IMR-90 (cell line): ENCODE measurements around the gene LRRC4C. TPM values are rescaled to one million over a fixed set of nuclear protein-coding genes. Genes with fewer than 3 reads are reported as not detected.

Experiments
- ATAC-seq: fragments of 200-7000 bp; cut with Tn5 transposase; 2 replicates; pipeline ENCODE4 v1.9.1; 2020; ENCODE audit warnings: low read depth, mild to moderate bottlenecking, moderate library complexity
- BruUV-seq: library from RNA; stranded (reverse); fragments of 400-500 nt; replicated peaks from 2 replicates; lab custom pipeline; 2021; lab: Mats Ljungman, UMichigan
- CTCF ChIA-PET: fragments of 300-600 bp; formaldehyde crosslinking; extraction: SDS; loops from one replicate; lab custom pipeline; 2021; ENCODE audit warnings: antibody characterized with exemption; lab: Yijun Ruan, JAX
- POLR2A ChIA-PET: fragments of 300-600 bp; sonication (Branson Sonifier 250); formaldehyde crosslinking; loops from one replicate; lab custom pipeline; 2022; ENCODE audit warnings: antibody characterized with exemption; ENCODE audit not compliant: unreplicated experiment; lab: Charles Lee
- DNase-seq: peaks from one replicate; pipeline ENCODE4 v3.0.0; 2013
- H2AFZ ChIP-seq: replicated peaks from 2 replicates; pipeline ENCODE3; 2013; ENCODE audit warnings: low read length, mild to moderate bottlenecking; ENCODE audit not compliant: poor library complexity
- H2AK5ac ChIP-seq: 2 replicates; pipeline ENCODE4 v1.6.1; 2013; ENCODE audit warnings: low read depth, low read length, inconsistent platforms
- H2AK9ac ChIP-seq: replicated peaks from 2 replicates; pipeline ENCODE3; 2013; ENCODE audit warnings: mild to moderate bottlenecking, low read depth, low read length, moderate library complexity; ENCODE audit not compliant: poor library complexity
- H2BK120ac ChIP-seq: 2 replicates; pipeline ENCODE4 v1.6.1; 2013; ENCODE audit warnings: low read depth, low read length, inconsistent platforms
- H2BK15ac ChIP-seq: 3 replicates; pipeline ENCODE4 v1.6.1; 2013; ENCODE audit warnings: low read depth, low read length, inconsistent platforms
- H2BK20ac ChIP-seq: 2 replicates; pipeline ENCODE4 v1.6.1; 2013; ENCODE audit warnings: low read depth, mild to moderate bottlenecking, inconsistent platforms, low read length, moderate library complexity
- H2BK5ac ChIP-seq: 2 replicates; pipeline ENCODE4 v1.6.1; 2013; ENCODE audit warnings: mild to moderate bottlenecking, low read depth, low read length, inconsistent platforms; ENCODE audit not compliant: poor library complexity, severe bottlenecking
- H3K14ac ChIP-seq: replicated peaks from 2 replicates; pipeline ENCODE4 v1.6.1; 2013; ENCODE audit warnings: low read depth, low read length, inconsistent platforms
- H3K18ac ChIP-seq: 2 replicates; pipeline ENCODE4 v1.6.1; 2013; ENCODE audit warnings: low read depth, low read length, control low read depth
- H3K23ac ChIP-seq: 2 replicates; pipeline ENCODE4 v1.6.1; 2013; ENCODE audit warnings: low read depth, low read length, inconsistent platforms
- H3K27ac ChIP-seq: 2 replicates; pipeline ENCODE4 v1.5.1; 2013; ENCODE audit warnings: mild to moderate bottlenecking, control low read depth, low read length; ENCODE audit not compliant: insufficient read depth
- H3K27me3 ChIP-seq: 2 replicates; pipeline ENCODE4 v1.6.1; 2013; ENCODE audit warnings: low read length; ENCODE audit not compliant: control insufficient read depth, insufficient read depth
- H3K36me3 ChIP-seq: 2 replicates; pipeline ENCODE4 v1.6.1; 2013; ENCODE audit warnings: low read length, mixed read lengths; ENCODE audit not compliant: control insufficient read depth, insufficient read depth
- H3K4ac ChIP-seq: 2 replicates; pipeline ENCODE4 v1.6.1; 2013; ENCODE audit warnings: low read depth, low read length, inconsistent platforms
- H3K4me1 ChIP-seq: 2 replicates; pipeline ENCODE4 v1.6.1; 2013; ENCODE audit warnings: low read length, mixed read lengths; ENCODE audit not compliant: control insufficient read depth, insufficient read depth
- H3K4me2 ChIP-seq: 2 replicates; pipeline ENCODE4 v1.6.1; 2013; ENCODE audit warnings: low read depth, mild to moderate bottlenecking, control low read depth, low read length, moderate library complexity
- H3K4me3 ChIP-seq: 2 replicates; pipeline ENCODE4 v1.5.1; 2013; ENCODE audit warnings: low read depth, mild to moderate bottlenecking, control low read depth, low read length, moderate library complexity; ENCODE audit not compliant: insufficient read depth
- H3K56ac ChIP-seq: 2 replicates; pipeline ENCODE4 v1.6.1; 2013; ENCODE audit warnings: low read length, inconsistent platforms; ENCODE audit not compliant: insufficient read depth; ENCODE audit errors: extremely low read depth
- H3K79me1 ChIP-seq, 2 experiments: 2 replicates each; pipeline ENCODE4 v1.6.1; 2013; ENCODE audit warnings: low read length in 2 of 2, inconsistent platforms in 1 of 2, low read depth in 1 of 2
- H3K9ac ChIP-seq: 2 replicates; pipeline ENCODE4 v1.6.1; 2013; ENCODE audit warnings: low read depth, low read length, control low read depth
- H3K9me1 ChIP-seq: 2 replicates; pipeline ENCODE4 v1.6.1; 2013; ENCODE audit warnings: low read length, inconsistent platforms; ENCODE audit not compliant: insufficient read depth
- H3K9me3 ChIP-seq: 2 replicates; pipeline ENCODE4 v1.6.1; 2013; ENCODE audit warnings: low read length; ENCODE audit not compliant: control insufficient read depth, insufficient read depth
- H4K20me1 ChIP-seq: 2 replicates; pipeline ENCODE4 v1.6.1; 2013; ENCODE audit warnings: low read length, inconsistent platforms; ENCODE audit not compliant: insufficient read depth
- H4K5ac ChIP-seq: 2 replicates; pipeline ENCODE4 v1.6.1; 2013; ENCODE audit warnings: mild to moderate bottlenecking, low read depth, low read length, control low read depth
- H4K8ac ChIP-seq, 2 experiments: 2 replicates each; pipeline ENCODE4 v1.6.1; 2013; ENCODE audit warnings: low read depth in 2 of 2, low read length in 2 of 2, control low read depth in 1 of 2, inconsistent platforms in 1 of 2
- H4K91ac ChIP-seq: 2 replicates; pipeline ENCODE4 v1.6.1; 2013; ENCODE audit warnings: low read depth, low read length, inconsistent platforms; ENCODE audit not compliant: insufficient read depth
- CEBPB ChIP-seq: IDR thresholded peaks from 2 replicates; pipeline ENCODE4 v1.6.1; 2012; ENCODE audit warnings: low read depth, low read length, improper control_type of control experiment
- CHD1 ChIP-seq: IDR thresholded peaks from 2 replicates; pipeline ENCODE4 v1.6.1; 2012; ENCODE audit warnings: low read depth, low read length, improper control_type of control experiment
- CTCF ChIP-seq: conservative IDR thresholded peaks from 2 replicates; pipeline ENCODE4 v1.5.1; 2012; ENCODE audit warnings: mild to moderate bottlenecking, low read depth, low read length, improper control_type of control experiment
- ELK1 ChIP-seq: fragments of 150-350 bp; IDR thresholded peaks from 2 replicates; pipeline ENCODE4 v1.6.1; 2016; ENCODE audit warnings: low read depth, mild to moderate bottlenecking, low read length, moderate library complexity, borderline replicate concordance
- FOS ChIP-seq: fragments of 150-350 bp; IDR thresholded peaks from 2 replicates; pipeline ENCODE4 v1.6.1; 2016; ENCODE audit warnings: low read depth, low read length
- MAFK ChIP-seq: IDR thresholded peaks from 2 replicates; pipeline ENCODE4 v1.6.1; 2012; ENCODE audit warnings: low read depth, low read length, improper control_type of control experiment
- MAZ ChIP-seq: IDR thresholded peaks from 2 replicates; pipeline ENCODE4 v1.6.1; 2012; ENCODE audit warnings: low read depth, mild to moderate bottlenecking, low read length, improper control_type of control experiment, moderate library complexity, borderline replicate concordance
- NFE2L2 ChIP-seq: fragments of 150-350 bp; IDR thresholded peaks from 2 replicates; pipeline ENCODE4 v1.6.1; 2016; ENCODE audit warnings: low read depth, mild to moderate bottlenecking, low read length
- RAD21 ChIP-seq: IDR thresholded peaks from 2 replicates; pipeline ENCODE4 v1.6.1; 2012; ENCODE audit warnings: low read length, improper control_type of control experiment
- RFX5 ChIP-seq: IDR thresholded peaks from 2 replicates; pipeline ENCODE4 v1.8.0; 2012; ENCODE audit warnings: low read depth, mild to moderate bottlenecking, low read length, moderate library complexity
- SMC3 ChIP-seq: fragments of 150-350 bp; IDR thresholded peaks from 2 replicates; pipeline ENCODE4 v1.6.1; 2016; ENCODE audit warnings: low read depth, mild to moderate bottlenecking, antibody characterized with exemption, low read length, moderate library complexity
- USF2 ChIP-seq: fragments of 150-350 bp; IDR thresholded peaks from 2 replicates; pipeline ENCODE4 v1.6.1; 2017; ENCODE audit warnings: mild to moderate bottlenecking, antibody characterized with exemption, low read length, low read depth
- WGBS, 2 experiments: methylation state at CpG; one replicate each; pipeline versions ENCODE4 v1.1.5 to v1.1.7; 2013; ENCODE audit warnings: missing lambda C conversion rate in 2 of 2; ENCODE audit not compliant: insufficient read length in 1 of 2; ENCODE audit errors: extremely low coverage in 2 of 2; 5-methylcytosine and 5-hydroxymethylcytosine counted together
- dilution Hi-C: fragments of 300-500 bp; cut with HindIII; formaldehyde crosslinking; loops from one replicate; pipeline ENCODE4 v1.14.3; 2018; ENCODE audit warnings: low sequenced_read_pairs; ENCODE audit not compliant: unreplicated experiment
- in situ Hi-C: fragments of 300-500 bp; cut with MboI; formaldehyde crosslinking; loops from 3 replicates; pipeline ENCODE4 v1.14.3; 2019; ENCODE audit warnings: low sequenced_read_pairs, inconsistent platforms, mixed read lengths
- intact Hi-C: fragments of 100-400 bp; cut with micrococcal nuclease; formaldehyde crosslinking; loops from 2 replicates; pipeline ENCODE4 v1.10.0; 2022
- polyA plus RNA-seq, 3 experiments: library from polyadenylated mRNA; depleted of rRNA; stranded (reverse); fragments of >200 nt; gene quantifications; 2 replicates each; pipeline ENCODE4 v1.2.3, GENCODE V29; 2012; ENCODE audit warnings: low replicate concordance in 1 of 3
- total RNA-seq: library from RNA; depleted of rRNA; stranded (reverse); fragments of >200 nt; gene quantifications from 2 replicates; pipeline ENCODE4 v1.2.3, GENCODE V29; 2012

The LRRC4C gene
- total and polyA plus RNA-seq, 2 of the 4 experiments (the other 2 are of a cell fraction) = under 0.01 to 0.03 TPM

- no peak overlapping the region for H2AK5ac ChIP-seq
- no peak overlapping the region for H4K8ac ChIP-seq
- ATAC-seq = no peak
- no peak overlapping the region for H3K18ac ChIP-seq
- H3K4me3 ChIP-seq = no peak overlapping the region
- H3K23ac ChIP-seq = no peak overlapping the region
- H3K9me1 ChIP-seq = no peaks in the 10 kb centered on the region
- dilution Hi-C loops (no loop called here), in situ Hi-C loops (no loop called here), intact Hi-C loops (no loop called here)
- H3K27ac ChIP-seq = no peak overlapping the region
- H3K79me1 ChIP-seq = no peaks in the 10 kb centered on the region
- H3K4me1 ChIP-seq = no peaks in the 10 kb centered on the region
- H3K4me2 ChIP-seq = no peak overlapping the region
- H2BK20ac ChIP-seq = no peak overlapping the region
- no peak overlapping the region for H3K56ac ChIP-seq
- H3K4ac ChIP-seq = no peak overlapping the region
- no peak overlapping the region for H2BK15ac ChIP-seq
- no peaks in the 10 kb centered on the region for H4K20me1 ChIP-seq
- ChIA-PET POLR2A (no interaction called here), CTCF (no interaction called here)
- no peak overlapping the region for H4K5ac ChIP-seq
- H3K9ac ChIP-seq = no peak overlapping the region
- DNase-seq = no peak
- H2AFZ ChIP-seq = no peak overlapping the region
- no peaks in the 10 kb centered on the region for H3K9me3 ChIP-seq
- H2AK9ac ChIP-seq = no peak overlapping the region
- no peak overlapping the region for H2BK5ac ChIP-seq
- no peaks in the 10 kb centered on the region for H3K27me3 ChIP-seq
- no peak overlapping the region for H4K91ac ChIP-seq
- H3K36me3 ChIP-seq = no peaks in the 10 kb centered on the region
- TF ChIP-seq MAZ = no peak
- TF ChIP-seq CEBPB = no peak
- TF ChIP-seq RFX5 = no peak
- no peak for TF ChIP-seq CTCF
- no peak for TF ChIP-seq RAD21
- no peak for TF ChIP-seq NFE2L2
- TF ChIP-seq FOS = no peak
- no peak for TF ChIP-seq CHD1
- TF ChIP-seq SMC3 = no peak
- no peak for TF ChIP-seq ELK1
- no peak for TF ChIP-seq MAFK
- no peak for TF ChIP-seq USF2
- no peak overlapping the region for H3K14ac ChIP-seq
- H2BK120ac ChIP-seq = no peak overlapping the region
- no TSS peak for BruUV-seq
- WGBS, 2 experiments = no CpG with 5 or more reads among the region's 3 CpGs
Observed at GRCh38 chr11:40491341-40491740, 968.1 kb downstream of the LRRC4C start.
